ENCODE results near the gene TMEM101. TPM values are rescaled to one million over a fixed set of nuclear protein-coding genes. Genes with fewer than 3 reads are reported as not detected.

Gene TMEM101
- polyA plus RNA-seq, 1 of the 3 experiments (the other 2 are of a cell fraction): 62.9 TPM

DNA sequence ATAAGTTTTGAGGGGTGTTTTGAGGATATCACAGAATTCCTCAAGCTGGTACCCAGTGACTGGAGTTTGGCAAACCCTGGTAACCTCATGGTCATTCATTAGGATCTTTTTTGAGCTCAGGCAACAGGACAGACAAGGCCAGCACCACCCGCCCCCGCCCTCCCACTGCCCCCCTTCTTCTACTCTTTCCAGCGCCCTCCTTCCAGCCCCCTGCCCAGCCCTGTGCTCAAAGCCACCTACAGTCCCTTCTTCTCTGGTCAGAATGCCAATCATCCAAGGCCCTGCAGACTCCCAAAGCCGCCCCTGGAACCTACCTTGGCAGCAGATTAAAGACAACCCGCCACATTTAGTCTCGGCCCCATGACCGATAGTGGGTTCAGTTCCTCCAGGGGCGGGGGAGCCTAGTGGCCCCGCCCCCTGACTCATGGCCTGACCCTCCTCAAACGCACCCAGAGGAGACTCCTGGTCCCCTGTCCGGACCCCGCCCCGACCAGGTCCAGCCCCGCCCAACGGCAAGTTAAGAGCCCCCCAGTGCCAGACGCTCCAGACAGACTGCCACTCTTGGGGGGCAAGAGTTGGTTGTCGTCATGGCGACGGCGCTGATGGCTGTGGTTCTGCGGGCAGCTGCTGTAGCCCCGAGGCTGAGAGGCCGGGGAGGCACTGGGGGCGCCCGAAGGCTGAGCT is 10.5 kb downstream of the TMEM101 start, which contains the start of gene NAGS:
Gene NAGS, plus strand, starts transcription at position 546 of the 684 bp plus-strand sequence. Its CDS starts 42 bp downstream, at position 588.
- Histone ChIP-seq H3K27me3 (ENCODE audit: insufficient read depth) (no peaks in the 10 kb centered on the region), H3K79me2 (ENCODE audit: insufficient read depth) (peaks cover 16% of the 10 kb centered on the region; the same call in 1 of the 2 replicates), H3K4me1 (ENCODE audit: control insufficient read depth in 1 of 2, insufficient read depth in 2 of 2, low read depth in 1 of 2, low read length in 1 of 2) (peaks cover 8 to 39% of the 10 kb centered on the region in 2 experiments; a peak in 2 of 4 replicates), H3K9me3 (no peaks in the 10 kb centered on the region), H3K9ac (no peak within 1 kb of the TSS), H3K4me2 (no peak within 1 kb of the TSS), H3K27ac (ENCODE audit: low read depth in 2 of 2, low read length in 1 of 2) (no peak within 1 kb of the TSS), H3K9me2 (no peaks in the 10 kb centered on the region), H4K20me1 (ENCODE audit: insufficient read depth) (no peaks in the 10 kb centered on the region), H3F3A (replicated peaks; ENCODE audit: insufficient read depth) (peaks cover 7% of the 10 kb centered on the region), H2AFZ (ENCODE audit: low read depth) (no peak within 1 kb of the TSS), H3K4me3 (ENCODE audit: low read depth in 2 of 2, low read length in 1 of 2) (peak within 1 kb of the TSS in 1 of 2 experiments; percentile 17; a peak in 1 of 4 replicates), H3K36me3 (replicated peaks in 1 of 2; ENCODE audit: control insufficient read depth in 1 of 2, insufficient read depth in 2 of 2, low read length in 1 of 2) (no peaks in the 10 kb centered on the region)
- WGBS (ENCODE audit: low lambda C conversion rate): 59% methylated on average over 19 of the region's 25 CpGs
- TF ChIP-seq YY1 (IDR thresholded peaks at IDR 0.05; ENCODE audit: low read depth) (no peak), SIN3A (IDR thresholded peaks at IDR 0.05; ENCODE audit: borderline replicate concordance, low read depth, low read length) (no peak), TCF12 (IDR thresholded peaks at IDR 0.05) (no peak), FOSL2 (IDR thresholded peaks at IDR 0.05; ENCODE audit: borderline replicate concordance, low read depth) (no peak), FOXJ3 (CRISPR knock-in tag; IDR thresholded peaks at IDR 0.05) (no peak), TEAD4 (IDR thresholded peaks at IDR 0.05; ENCODE audit: borderline replicate concordance, insufficient read depth) (no peak), FOXM1 (IDR thresholded peaks at IDR 0.05; ENCODE audit: low read depth) (no peak), MEF2A (IDR thresholded peaks at IDR 0.05; ENCODE audit: borderline replicate concordance, low read depth) (no peak), RFX5 (IDR thresholded peaks at IDR 0.05; ENCODE audit: low read length) (no peak), RCOR1 (IDR thresholded peaks at IDR 0.05; ENCODE audit: low read length) (no peak), GATA2 (CRISPR knock-in tag; IDR thresholded peaks at IDR 0.05) (no peak), SMC3 (IDR thresholded peaks at IDR 0.05; ENCODE audit: low read depth, low read length) (no peak), NFIC (IDR thresholded peaks at IDR 0.05; ENCODE audit: borderline replicate concordance) (no peak), GABPA (IDR thresholded peaks at IDR 0.05; ENCODE audit: low read depth) (no peak), MXI1 (IDR thresholded peaks at IDR 0.05; ENCODE audit: low read depth, low read length) (no peak), NRF1 (IDR thresholded peaks at IDR 0.05; ENCODE audit: low read depth, low read length) (no peak)
- TF ChIP-seq, protein P1, sequence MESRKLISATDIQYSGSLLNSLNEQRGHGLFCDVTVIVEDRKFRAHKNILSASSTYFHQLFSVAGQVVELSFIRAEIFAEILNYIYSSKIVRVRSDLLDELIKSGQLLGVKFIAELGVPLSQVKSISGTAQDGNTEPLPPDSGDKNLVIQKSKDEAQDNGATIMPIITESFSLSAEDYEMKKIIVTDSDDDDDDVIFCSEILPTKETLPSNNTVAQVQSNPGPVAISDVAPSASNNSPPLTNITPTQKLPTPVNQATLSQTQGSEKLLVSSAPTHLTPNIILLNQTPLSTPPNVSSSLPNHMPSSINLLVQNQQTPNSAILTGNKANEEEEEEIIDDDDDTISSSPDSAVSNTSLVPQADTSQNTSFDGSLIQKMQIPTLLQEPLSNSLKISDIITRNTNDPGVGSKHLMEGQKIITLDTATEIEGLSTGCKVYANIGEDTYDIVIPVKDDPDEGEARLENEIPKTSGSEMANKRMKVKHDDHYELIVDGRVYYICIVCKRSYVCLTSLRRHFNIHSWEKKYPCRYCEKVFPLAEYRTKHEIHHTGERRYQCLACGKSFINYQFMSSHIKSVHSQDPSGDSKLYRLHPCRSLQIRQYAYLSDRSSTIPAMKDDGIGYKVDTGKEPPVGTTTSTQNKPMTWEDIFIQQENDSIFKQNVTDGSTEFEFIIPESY (IDR thresholded peaks at IDR 0.05; ENCODE audit: borderline replicate concordance, low read depth): no peak
- TF ChIP-seq, protein P2, sequence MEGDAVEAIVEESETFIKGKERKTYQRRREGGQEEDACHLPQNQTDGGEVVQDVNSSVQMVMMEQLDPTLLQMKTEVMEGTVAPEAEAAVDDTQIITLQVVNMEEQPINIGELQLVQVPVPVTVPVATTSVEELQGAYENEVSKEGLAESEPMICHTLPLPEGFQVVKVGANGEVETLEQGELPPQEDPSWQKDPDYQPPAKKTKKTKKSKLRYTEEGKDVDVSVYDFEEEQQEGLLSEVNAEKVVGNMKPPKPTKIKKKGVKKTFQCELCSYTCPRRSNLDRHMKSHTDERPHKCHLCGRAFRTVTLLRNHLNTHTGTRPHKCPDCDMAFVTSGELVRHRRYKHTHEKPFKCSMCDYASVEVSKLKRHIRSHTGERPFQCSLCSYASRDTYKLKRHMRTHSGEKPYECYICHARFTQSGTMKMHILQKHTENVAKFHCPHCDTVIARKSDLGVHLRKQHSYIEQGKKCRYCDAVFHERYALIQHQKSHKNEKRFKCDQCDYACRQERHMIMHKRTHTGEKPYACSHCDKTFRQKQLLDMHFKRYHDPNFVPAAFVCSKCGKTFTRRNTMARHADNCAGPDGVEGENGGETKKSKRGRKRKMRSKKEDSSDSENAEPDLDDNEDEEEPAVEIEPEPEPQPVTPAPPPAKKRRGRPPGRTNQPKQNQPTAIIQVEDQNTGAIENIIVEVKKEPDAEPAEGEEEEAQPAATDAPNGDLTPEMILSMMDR (IDR thresholded peaks at IDR 0.05): no peak
- TF ChIP-seq, protein P3, sequence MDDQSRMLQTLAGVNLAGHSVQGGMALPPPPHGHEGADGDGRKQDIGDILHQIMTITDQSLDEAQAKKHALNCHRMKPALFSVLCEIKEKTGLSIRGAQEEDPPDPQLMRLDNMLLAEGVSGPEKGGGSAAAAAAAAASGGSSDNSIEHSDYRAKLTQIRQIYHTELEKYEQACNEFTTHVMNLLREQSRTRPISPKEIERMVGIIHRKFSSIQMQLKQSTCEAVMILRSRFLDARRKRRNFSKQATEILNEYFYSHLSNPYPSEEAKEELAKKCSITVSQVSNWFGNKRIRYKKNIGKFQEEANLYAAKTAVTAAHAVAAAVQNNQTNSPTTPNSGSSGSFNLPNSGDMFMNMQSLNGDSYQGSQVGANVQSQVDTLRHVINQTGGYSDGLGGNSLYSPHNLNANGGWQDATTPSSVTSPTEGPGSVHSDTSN (IDR thresholded peaks at IDR 0.05): no peak
- ChIA-PET CTCF (interaction anchor here (0.7 to 31.1 kb wide), 9 partner anchors 10 to 126 kb away, joined by 3 to 638 read pairs (median 5); partner anchors contain the start of gene PPY), POLR2A (no interaction called here)
- DNase-seq: peak; percentile 48

Data from SK-N-SH (cell line).